ENCODE results near the gene JADE1.

The JADE1 gene

DNA sequence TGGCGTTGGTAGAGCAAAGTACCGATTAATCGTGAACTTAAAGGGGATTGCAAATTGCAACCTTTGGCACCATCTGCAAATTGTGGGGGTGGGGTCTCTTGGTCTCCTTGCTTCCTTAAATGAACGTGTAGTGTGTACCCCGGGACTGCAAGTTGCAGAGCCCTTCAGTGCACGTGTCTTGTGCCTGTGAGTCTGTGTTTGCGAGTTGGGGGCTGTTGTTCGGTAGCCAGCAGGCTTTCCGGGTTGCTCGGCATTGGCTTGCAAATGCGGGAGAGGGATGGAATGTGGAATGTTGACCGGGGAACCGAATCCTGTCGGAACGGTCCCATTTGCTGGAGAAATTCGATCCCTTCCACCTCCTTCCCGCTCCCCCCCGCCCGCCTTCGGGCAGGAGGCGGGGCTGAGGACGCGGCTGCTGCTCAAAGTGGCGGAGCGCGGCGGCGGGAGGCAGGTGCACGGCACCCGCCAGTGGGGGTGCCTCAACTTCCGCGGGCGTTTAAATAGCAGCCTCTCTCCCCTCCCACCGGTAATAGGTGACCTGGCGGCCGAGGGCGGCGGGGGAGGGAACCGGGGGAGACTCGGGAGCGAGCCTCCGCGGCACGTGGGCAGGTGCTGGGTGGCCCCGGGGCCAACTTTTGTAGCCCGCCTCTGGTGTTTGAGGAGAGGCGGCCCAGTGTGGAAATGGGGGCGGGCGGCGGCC lies 1.5 kb downstream of the JADE1 start:
- DNase-seq, result peak; percentile 22

DNA sequence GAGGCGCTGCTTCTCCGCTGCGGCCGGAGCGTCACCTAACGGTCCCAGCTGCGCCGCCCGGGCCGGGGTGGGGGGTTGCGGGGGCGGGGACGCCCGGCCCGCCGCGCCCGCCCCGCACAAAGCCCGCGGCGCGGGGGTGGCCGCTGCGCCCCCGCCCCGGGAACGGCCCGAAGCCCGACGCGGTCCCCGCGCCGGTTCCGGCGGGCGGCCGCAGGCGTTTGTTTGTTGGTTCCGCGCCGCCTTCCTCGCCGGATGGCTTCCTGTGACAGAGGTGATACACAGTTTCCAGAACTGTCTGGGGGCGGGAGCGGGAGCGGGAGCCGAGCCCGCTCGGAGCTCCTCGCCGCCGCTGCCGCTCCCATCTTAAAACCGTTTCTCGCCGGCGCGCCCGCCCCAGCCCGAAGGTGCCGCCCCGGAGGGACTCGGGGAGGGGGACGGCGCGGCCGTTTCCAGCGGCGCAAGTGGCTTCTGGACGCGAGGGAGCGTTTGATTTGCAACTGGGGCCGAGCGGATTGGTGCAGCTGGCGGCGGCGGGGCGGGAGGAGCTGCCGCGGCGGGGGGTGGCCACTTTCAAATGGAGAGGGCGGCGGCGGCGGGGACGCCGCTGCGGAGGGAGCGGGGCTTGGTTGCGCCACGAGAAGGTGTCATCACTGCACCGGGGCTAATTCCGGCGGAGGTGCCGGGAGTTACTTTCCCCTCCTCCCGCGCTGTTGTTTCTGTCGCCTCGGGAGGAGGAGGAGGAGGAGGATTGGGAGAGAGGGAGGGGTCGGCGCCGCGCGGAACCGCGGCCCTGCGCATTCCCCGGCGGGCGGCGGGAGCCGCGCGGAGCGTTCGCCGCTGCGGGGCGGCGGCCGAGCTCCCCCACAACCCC lies 2.3 kb downstream of the JADE1 start:
- peak; percentile 43 for DNase-seq

GRCh38 chr4:128812442-128813235 lies 3.1 kb downstream of the JADE1 start:
- no peak for DNase-seq

- DNase-seq, result no peak
Observed at GRCh38 chr4:128813965-128814364, 4.5 kb downstream of the JADE1 start.

DNA sequence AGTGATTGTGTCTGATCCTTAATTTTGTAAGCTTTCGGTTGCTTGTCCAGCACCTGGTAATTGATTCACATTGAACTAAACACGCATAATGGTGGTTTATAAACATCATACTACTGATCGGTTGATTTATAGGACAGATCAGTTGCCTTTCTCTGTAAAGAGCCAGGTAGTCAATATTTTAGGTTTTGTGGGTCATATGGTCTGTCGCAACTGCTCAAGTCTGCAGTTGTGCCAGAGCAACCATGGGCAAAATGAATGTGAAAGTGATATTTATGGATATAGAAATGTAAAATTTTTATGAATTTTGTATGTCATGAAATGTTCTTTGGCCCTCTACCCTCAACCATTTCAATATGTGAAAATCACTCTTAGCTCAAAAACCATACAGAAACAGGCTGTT lies 8.9 kb downstream of the JADE1 start:
- no peak for DNase-seq

GRCh38 chr4:128819082-128819742 lies 9.7 kb downstream of the JADE1 start:
- no peak for DNase-seq

GRCh38 chr4:128820671-128821070 lies 11.2 kb downstream of the JADE1 start:
- no peak for DNase-seq

DNA sequence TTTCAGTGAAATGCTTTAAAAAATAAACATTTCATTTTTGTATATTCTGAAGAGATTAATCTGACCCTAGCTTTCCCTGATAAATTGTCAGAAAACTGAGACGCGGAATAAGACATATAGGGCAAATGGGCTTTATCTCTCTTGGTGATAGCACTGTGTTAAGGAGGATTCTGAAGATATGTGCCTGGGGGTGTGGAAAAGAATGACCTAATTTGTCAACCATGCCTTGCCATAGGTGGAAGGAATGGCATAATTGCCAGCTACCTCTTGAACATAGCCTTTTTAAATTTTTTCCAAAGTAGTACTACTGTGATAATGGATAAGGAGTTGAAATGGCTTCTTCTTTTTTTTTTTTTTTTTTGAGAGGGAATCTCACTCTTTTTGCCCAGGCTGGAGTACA lies 11.7 kb downstream of the JADE1 start:
- no peak for DNase-seq

GRCh38 chr4:128823025-128823661 lies 13.6 kb downstream of the JADE1 start:
- no peak for DNase-seq

GRCh38 chr4:128825226-128825625 lies 15.7 kb downstream of the JADE1 start:
- DNase-seq, result no peak

DNA sequence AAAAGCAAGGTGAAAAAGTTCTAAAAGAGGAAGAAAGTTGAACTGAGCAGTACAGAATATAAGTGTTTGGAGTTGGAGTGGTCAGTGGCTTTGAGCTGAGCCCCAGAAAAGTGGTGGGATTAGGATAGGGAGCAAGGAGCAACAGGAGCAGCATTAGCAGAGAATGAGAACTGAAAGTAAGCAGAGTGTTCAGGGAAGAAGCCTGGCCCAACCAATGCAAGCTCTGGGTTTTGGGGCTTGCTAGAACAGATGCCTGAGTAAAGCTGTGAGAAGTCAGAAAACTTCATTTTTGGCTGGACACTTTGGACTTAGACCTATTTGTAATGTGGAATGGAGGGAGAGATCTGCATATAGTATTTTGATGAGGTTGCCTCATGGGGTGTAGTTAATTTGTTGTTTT lies 17.8 kb downstream of the JADE1 start:
- no peak for DNase-seq

GRCh38 chr4:128830906-128831503 lies 21.5 kb downstream of the JADE1 start:
- DNase-seq, result no peak

- no peak for DNase-seq
Observed at GRCh38 chr4:128831531-128832242, 22.2 kb downstream of the JADE1 start.

DNA sequence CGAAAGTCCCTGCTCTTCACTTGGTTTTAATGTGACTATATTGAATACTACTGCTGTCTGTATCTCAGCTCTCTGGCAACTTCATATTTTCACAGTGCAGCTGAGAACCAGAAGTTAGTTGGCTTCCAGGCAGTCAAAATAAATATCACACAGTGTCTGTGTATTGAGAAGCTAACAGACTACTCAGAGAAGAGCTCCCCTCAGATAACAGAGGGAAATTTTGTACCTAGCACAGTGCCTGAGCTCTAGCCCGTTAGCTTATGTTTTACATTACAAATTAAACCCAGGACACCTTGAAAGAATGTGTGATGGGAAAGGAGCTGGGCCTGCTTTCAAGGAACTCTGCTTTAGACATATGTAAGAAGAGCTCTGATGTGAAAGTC lies 22.7 kb downstream of the JADE1 start:
- no peak for DNase-seq

- no peak for DNase-seq
Observed at GRCh38 chr4:128835498-128836222, 26.2 kb downstream of the JADE1 start.

- DNase-seq, result no peak
Observed at GRCh38 chr4:128837198-128837597, 27.7 kb downstream of the JADE1 start.

GRCh38 chr4:128837679-128838078 lies 28.2 kb downstream of the JADE1 start:
- DNase-seq, result no peak

DNA sequence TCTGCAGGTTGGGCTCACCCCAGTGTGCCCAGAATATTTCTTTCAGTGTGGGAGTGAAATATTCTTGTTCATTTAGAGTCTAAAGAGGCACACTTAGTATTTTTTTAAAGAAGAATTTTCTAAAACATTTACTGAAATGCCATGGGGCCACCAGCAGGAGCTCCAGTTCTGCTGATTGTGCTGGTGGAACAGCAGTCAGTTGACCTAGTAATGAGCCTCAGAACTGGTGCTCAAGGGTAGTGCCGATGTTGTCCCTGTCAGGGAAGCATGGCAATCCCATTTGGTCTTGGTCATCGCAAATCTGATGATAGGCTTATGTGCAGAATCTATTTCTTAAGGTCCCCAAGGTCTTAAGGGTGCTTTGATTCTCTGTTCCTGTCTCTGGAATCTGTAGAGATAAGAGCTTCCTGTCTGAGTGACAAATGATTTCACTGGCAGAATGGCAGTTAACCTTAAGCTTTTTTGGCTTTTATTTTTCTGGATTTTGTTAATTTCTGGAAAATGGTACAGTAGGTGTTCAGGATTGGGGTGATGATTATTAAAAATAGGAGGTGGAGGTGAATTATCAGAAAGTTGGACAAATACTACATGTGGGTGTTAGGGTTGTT lies 31.3 kb downstream of the JADE1 start:
- no peak for DNase-seq

GRCh38 chr4:128841402-128841801 lies 31.9 kb downstream of the JADE1 start:
- DNase-seq, result no peak

- no peak for DNase-seq
Observed at GRCh38 chr4:128844931-128845330, 35.4 kb downstream of the JADE1 start.

Data from GOT3 (cell line).